CD8-positive, alpha-beta memory T cell (primary cell): ENCODE data around the gene C20orf144. TPM values are rescaled to one million over a fixed set of nuclear protein-coding genes. Genes with fewer than 3 reads are reported as not detected.
A peak's percentile ranks its signal among the peaks of the same experiment; 100 is the strongest.

Source experiments
- CTCF ChIA-PET: fragments of 350-600 bp; sonication (Branson Sonifier 250); formaldehyde crosslinking; loops from one replicate; lab custom pipeline; 2021; ENCODE audit warnings: antibody characterized with exemption; lab: Charles Lee
- POLR2A ChIA-PET: fragments of 350-600 bp; sonication (Branson Sonifier 250); formaldehyde crosslinking; loops from one replicate; lab custom pipeline; 2021; ENCODE audit warnings: antibody characterized with exemption; lab: Charles Lee
- DNase-seq, 5 donors: peaks; one replicate each; pipeline versions ENCODE4 v3.0.0 to v3.0.0-alpha.2; 2020 to 2022; ENCODE audit warnings: mixed read lengths in 1 of 5
- H3K27ac ChIP-seq: one replicate; pipeline ENCODE4 v1.7.0; 2013; ENCODE audit warnings: low read depth, mild to moderate bottlenecking, low read length, moderate library complexity
- H3K27me3 ChIP-seq: 2 replicates; pipeline ENCODE4 v1.7.0; 2013; ENCODE audit warnings: low read length, mild to moderate bottlenecking; ENCODE audit not compliant: insufficient read depth, poor library complexity, severe bottlenecking
- H3K36me3 ChIP-seq: 2 replicates; pipeline ENCODE4 v1.7.0; 2013; ENCODE audit warnings: mild to moderate bottlenecking, low read length, moderate library complexity; ENCODE audit not compliant: insufficient read depth
- H3K4me1 ChIP-seq: 2 replicates; pipeline ENCODE4 v1.7.0; 2013; ENCODE audit warnings: mild to moderate bottlenecking, low read length, moderate library complexity; ENCODE audit not compliant: insufficient read depth
- H3K4me3 ChIP-seq: 2 replicates; pipeline ENCODE4 v1.7.0; 2013; ENCODE audit warnings: mild to moderate bottlenecking, low read length
- H3K9me3 ChIP-seq: 2 replicates; pipeline ENCODE4 v1.7.0; 2013; ENCODE audit warnings: mild to moderate bottlenecking, low read length
- H3K27ac Mint-ChIP-seq, 8 donors: one replicate each; pipeline ENCODE4 v1.8.0; 2020 to 2021; ENCODE audit warnings: mixed read lengths in 8 of 8, mild to moderate bottlenecking in 6 of 8, inconsistent platforms in 3 of 8, moderate library complexity in 3 of 8
- H3K27me3 Mint-ChIP-seq, 2 donors: one replicate each; pipeline ENCODE4 v1.8.0; 2020 to 2021; ENCODE audit warnings: mixed read lengths in 2 of 2, mild to moderate bottlenecking in 1 of 2, moderate library complexity in 1 of 2
- H3K36me3 Mint-ChIP-seq, 3 donors: one replicate each; pipeline ENCODE4 v1.8.0; 2020 to 2021; ENCODE audit warnings: mixed read lengths in 3 of 3, inconsistent platforms in 1 of 3, mild to moderate bottlenecking in 1 of 3
- H3K4me1 Mint-ChIP-seq, 3 donors: one replicate each; pipeline ENCODE4 v1.8.0; 2020 to 2021; ENCODE audit warnings: mixed read lengths in 3 of 3, inconsistent platforms in 1 of 3, mild to moderate bottlenecking in 1 of 3
- H3K4me3 Mint-ChIP-seq, 7 donors: one replicate each; pipeline ENCODE4 v1.8.0; 2020 to 2021; ENCODE audit warnings: mixed read lengths in 7 of 7, mild to moderate bottlenecking in 6 of 7, moderate library complexity in 4 of 7, inconsistent platforms in 2 of 7
- H3K9me3 Mint-ChIP-seq, 5 donors: one replicate each; pipeline ENCODE4 v1.8.0; 2020 to 2022; ENCODE audit warnings: mixed read lengths in 5 of 5, mild to moderate bottlenecking in 3 of 5, moderate library complexity in 2 of 5, inconsistent platforms in 1 of 5
- polyA plus RNA-seq: library from polyadenylated mRNA; unstranded; fragments of 300-500 nt; fragmentation: Illumina TruSeq; gene quantifications from one replicate; pipeline ENCODE4 v1.2.3, GENCODE V29; 2021
- total RNA-seq, 2 experiments: library from RNA; stranded (reverse); gene quantifications; one replicate each; pipeline ENCODE4 v1.2.3, GENCODE V29; 2021

Gene C20orf144
- total and polyA plus RNA-seq, 3 experiments from 2014 or later = 0.16 to 0.24 TPM; not detected in 1

- H3K36me3 Mint-ChIP-seq = peaks cover 0 to 4% (median 0%) of the 10 kb centered on the region in 3 donors
- H3K9me3 Mint-ChIP-seq = no peaks in the 10 kb centered on the region
- Histone ChIP-seq H3K27ac (no peak overlapping the region), H3K9me3 (no peaks in the 10 kb centered on the region), H3K36me3 (no peaks in the 10 kb centered on the region), H3K4me3 (no peak overlapping the region), H3K27me3 (no peaks in the 10 kb centered on the region), H3K4me1 (peaks cover 18% of the 10 kb centered on the region)
- no peak for DNase-seq
- peaks cover 25 to 34% (median 26%) of the 10 kb centered on the region in 3 donors for H3K4me1 Mint-ChIP-seq
- POLR2A ChIA-PET = no interaction called here
- H3K4me3 Mint-ChIP-seq = no peak overlapping the region
- H3K27me3 Mint-ChIP-seq = no peaks in the 10 kb centered on the region
- CTCF ChIA-PET = no interaction called here
- peak overlapping the region in 3 of 8 donors; percentile 42 to 91 (median 50) for H3K27ac Mint-ChIP-seq
Measured at GRCh38 chr20:33660685-33661058, 1.5 kb upstream of the C20orf144 start.

- H3K36me3 Mint-ChIP-seq = peaks cover 0 to 9% (median 0%) of the 10 kb centered on the region in 3 donors
- no peaks in the 10 kb centered on the region for H3K27me3 Mint-ChIP-seq
- H3K9me3 Mint-ChIP-seq = no peaks in the 10 kb centered on the region
- DNase-seq = peak; percentile 77 to 89 (median 78)
- no peaks in the 10 kb centered on the region for H3K36me3 ChIP-seq
- H3K27ac Mint-ChIP-seq = peak overlapping the region; percentile 89 to 98 (median 94)
- POLR2A ChIA-PET = interaction anchor here (0.5 to 2.8 kb wide), 13 partner anchors 9 to 449 kb away, joined by 3 to 16 read pairs (median 4); partner anchors contain the start of genes CBFA2T2, EIF2S2, PXMP4 and RALY
- CTCF ChIA-PET = interaction anchor here (1.2 to 7.2 kb wide), 7 partner anchors 11 to 206 kb away, joined by 3 to 87 read pairs (median 5); no protein-coding TSS in a partner anchor
- H3K9me3 ChIP-seq = no peaks in the 10 kb centered on the region
- H3K4me3 ChIP-seq = peak overlapping the region; percentile 73
- H3K4me3 Mint-ChIP-seq = peak overlapping the region; percentile 81 to 93 (median 85)
- H3K27ac ChIP-seq = peak overlapping the region; percentile 89
- H3K4me1 Mint-ChIP-seq = peaks cover 34 to 48% (median 36%) of the 10 kb centered on the region in 3 donors
- H3K4me1 ChIP-seq = peaks cover 30% of the 10 kb centered on the region
- H3K27me3 ChIP-seq = no peaks in the 10 kb centered on the region
Measured at GRCh38 chr20:33663161-33664084, 1.3 kb downstream of the C20orf144 start.

GRCh38 chr20:33664085-33664761 is 2.1 kb downstream of the C20orf144 start:
- Mint-ChIP-seq H3K27ac (peak overlapping the region; percentile 89 to 98 (median 94)), H3K4me1 (peaks cover 34 to 54% (median 37%) of the 10 kb centered on the region in 3 donors)

GRCh38 chr20:33664762-33665144 is 2.6 kb downstream of the C20orf144 start:
- H3K4me1 Mint-ChIP-seq = peaks cover 34 to 54% (median 37%) of the 10 kb centered on the region in 3 donors
- POLR2A ChIA-PET = interaction anchor here (1.1 to 2.8 kb wide), 3 partner anchors 175 to 448 kb away, joined by 3 to 16 read pairs (median 7); partner anchors contain the start of genes CBFA2T2, EIF2S2 and SNTA1

More at GRCh38 chr20:33664085-33664761, 2.1 kb downstream of the C20orf144 start:
- Mint-ChIP-seq H3K9me3 (no peaks in the 10 kb centered on the region), H3K27me3 (no peaks in the 10 kb centered on the region), H3K36me3 (peaks cover 0 to 5% (median 0%) of the 10 kb centered on the region in 3 donors), H3K4me3 (peak overlapping the region; percentile 81 to 93 (median 85))
- ChIA-PET POLR2A (interaction anchor here (0.6 to 2.8 kb wide), 7 partner anchors 10 to 307 kb away, joined by 3 to 16 read pairs (median 4); partner anchors contain the start of genes CBFA2T2, PXMP4 and SNTA1), CTCF (interaction anchor here (0.7 to 7.2 kb wide), 10 partner anchors 12 to 221 kb away, joined by 3 to 87 read pairs (median 4); partner anchors contain the start of genes CBFA2T2 and SNTA1)
- no peak for DNase-seq
- Histone ChIP-seq H3K4me1 (peaks cover 33% of the 10 kb centered on the region), H3K36me3 (no peaks in the 10 kb centered on the region), H3K4me3 (peak overlapping the region; percentile 73), H3K9me3 (no peaks in the 10 kb centered on the region), H3K27ac (peak overlapping the region; percentile 89), H3K27me3 (no peaks in the 10 kb centered on the region)

GRCh38 chr20:33666293-33667244 is 4.4 kb downstream of the C20orf144 start, which contains the start of gene ACTL10:
Gene ACTL10, plus strand, starts transcription at chr20:33666943. Its CDS starts 555 bp downstream, at chr20:33667498.
- Histone ChIP-seq H3K9me3 (no peaks in the 10 kb centered on the region), H3K4me3 (peak within 1 kb of the TSS; percentile 77), H3K36me3 (no peaks in the 10 kb centered on the region), H3K4me1 (peaks cover 33% of the 10 kb centered on the region), H3K27me3 (no peaks in the 10 kb centered on the region), H3K27ac (peak within 1 kb of the TSS; percentile 43)
- H3K27ac Mint-ChIP-seq = peak within 1 kb of the TSS; percentile 90 to 97 (median 94)
- H3K27me3 Mint-ChIP-seq = no peaks in the 10 kb centered on the region
- POLR2A ChIA-PET = interaction anchor here (0.5 to 4.4 kb wide), 10 partner anchors 12 to 223 kb away, joined by 3 to 24 read pairs (median 4); partner anchors contain the start of genes CBFA2T2, SNTA1 and ZNF341
- peaks cover 0 to 5% (median 0%) of the 10 kb centered on the region in 3 donors for H3K36me3 Mint-ChIP-seq
- peak; percentile 52 to 88 (median 72) for DNase-seq
- CTCF ChIA-PET = interaction anchor here (0.6 to 7.2 kb wide), 25 partner anchors 8 to 265 kb away, joined by 3 to 103 read pairs (median 5); partner anchors contain the start of genes CBFA2T2, CDK5RAP1, E2F1 and ZNF341
- peak within 1 kb of the TSS; percentile 88 to 96 (median 94) for H3K4me3 Mint-ChIP-seq
- H3K4me1 Mint-ChIP-seq = peaks cover 34 to 54% (median 37%) of the 10 kb centered on the region in 3 donors
- no peaks in the 10 kb centered on the region for H3K9me3 Mint-ChIP-seq

More at GRCh38 chr20:33664762-33665144, 2.6 kb downstream of the C20orf144 start:
- Mint-ChIP-seq H3K27me3 (no peaks in the 10 kb centered on the region), H3K4me3 (peak overlapping the region; percentile 81 to 93 (median 85)), H3K36me3 (peaks cover 0 to 5% (median 0%) of the 10 kb centered on the region in 3 donors), H3K9me3 (no peaks in the 10 kb centered on the region), H3K27ac (peak overlapping the region; percentile 89 to 97 (median 94))
- Histone ChIP-seq H3K9me3 (no peaks in the 10 kb centered on the region), H3K27me3 (no peaks in the 10 kb centered on the region), H3K4me1 (peaks cover 33% of the 10 kb centered on the region), H3K27ac (peak overlapping the region; percentile 89), H3K36me3 (no peaks in the 10 kb centered on the region), H3K4me3 (no peak overlapping the region)
- CTCF ChIA-PET = interaction anchor here (0.7 to 7.2 kb wide), 9 partner anchors 12 to 222 kb away, joined by 3 to 87 read pairs (median 5); partner anchors contain the start of genes CBFA2T2 and SNTA1
- DNase-seq = no peak

- Mint-ChIP-seq H3K4me3 (peak overlapping the region; percentile 69 to 94 (median 80)), H3K36me3 (peaks cover 0 to 5% (median 0%) of the 10 kb centered on the region in 3 donors), H3K9me3 (no peaks in the 10 kb centered on the region), H3K27ac (peak overlapping the region in 5 of 8 donors; percentile 15 to 75 (median 45)), H3K4me1 (peaks cover 32 to 50% (median 41%) of the 10 kb centered on the region in 3 donors), H3K27me3 (no peaks in the 10 kb centered on the region)
- no peaks in the 10 kb centered on the region for H3K9me3 ChIP-seq
- peak overlapping the region; percentile 77 for H3K4me3 ChIP-seq
- no peaks in the 10 kb centered on the region for H3K36me3 ChIP-seq
- peak overlapping the region; percentile 43 for H3K27ac ChIP-seq
- peaks cover 33% of the 10 kb centered on the region for H3K4me1 ChIP-seq
- CTCF ChIA-PET = interaction anchor here (0.6 to 7.2 kb wide), 37 partner anchors 7 to 266 kb away, joined by 3 to 103 read pairs (median 4); partner anchors contain the start of genes CBFA2T2, CDK5RAP1, E2F1 and PXMP4
- no peaks in the 10 kb centered on the region for H3K27me3 ChIP-seq
- peak; percentile 34 to 72 (median 41) for DNase-seq
- POLR2A ChIA-PET = interaction anchor here (0.7 to 4.4 kb wide), 11 partner anchors 11 to 224 kb away, joined by 3 to 24 read pairs (median 5); partner anchors contain the start of genes CBFA2T2, SNTA1 and ZNF341
Measured at GRCh38 chr20:33667245-33667675, 5.1 kb downstream of the C20orf144 start.
